GM12892 (cell line): ENCODE data around the gene CIB2.

ENCODE experiments used
- POLR2A ChIP-seq: IDR thresholded peaks from 2 replicates; pipeline ENCODE4 v1.6.1; 2011; ENCODE audit warnings: low read depth, low read length, control low read depth
- POLR2AphosphoS5 ChIP-seq: IDR thresholded peaks from 2 replicates; pipeline ENCODE4 v1.6.1; 2011; ENCODE audit warnings: low read depth, low read length, control low read depth
- TAF1 ChIP-seq: IDR thresholded peaks from 2 replicates; pipeline ENCODE4 v1.6.1; 2011; ENCODE audit warnings: low read depth, mild to moderate bottlenecking, control low read depth, low read length, borderline replicate concordance

- TF ChIP-seq POLR2AphosphoS5 (no peak), POLR2A (no peak), TAF1 (no peak)
These were observed 43.2 kb upstream of the CIB2 start for GRCh38 chr15:78174401-78174800.
